Measurements from ENCODE around the gene NDUFB10. TPM values are rescaled to one million over a fixed set of nuclear protein-coding genes. Genes with fewer than 3 reads are reported as not detected.

The NDUFB10 gene
- total and polyA plus RNA-seq, 2 experiments from 2014 or later: 291 to 518 TPM

DNA sequence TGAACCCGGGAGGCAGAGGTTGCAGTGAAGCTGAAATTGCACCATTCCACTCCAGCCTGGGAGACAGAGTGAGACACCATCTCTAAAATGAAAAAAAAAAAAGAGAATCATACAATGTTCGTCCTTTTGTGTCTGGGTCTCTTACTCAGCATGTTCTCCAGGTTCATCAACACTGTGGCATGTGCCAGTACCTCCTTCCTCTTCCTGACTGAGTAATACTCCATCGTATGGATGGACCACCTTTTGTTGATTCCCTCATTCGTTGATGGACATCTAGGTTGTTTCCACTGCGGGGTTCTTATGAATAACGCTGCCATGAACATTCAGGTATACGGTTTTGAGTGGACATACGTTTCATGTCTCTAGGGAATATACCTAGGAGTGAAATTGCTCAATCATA lies 37.0 kb upstream of the NDUFB10 start:
- no peak overlapping the region for H3K27ac ChIP-seq
- peaks cover 14% of the 10 kb centered on the region for H3K4me1 ChIP-seq (ENCODE audit: low read depth)
- H3K4me3 ChIP-seq: no peak overlapping the region
- no peaks in the 10 kb centered on the region for H3K36me3 ChIP-seq
- H3K9me3 ChIP-seq (ENCODE audit: low read depth): no peaks in the 10 kb centered on the region
- DNase-seq (ENCODE audit: low read depth in 1 of 2, low spot score in 1 of 2): no peak
- peaks cover 65% of the 10 kb centered on the region for H3K27me3 ChIP-seq
- no peak for TF ChIP-seq CTCF (IDR thresholded peaks at IDR 0.05; ENCODE audit: low read depth, low read length)

DNA sequence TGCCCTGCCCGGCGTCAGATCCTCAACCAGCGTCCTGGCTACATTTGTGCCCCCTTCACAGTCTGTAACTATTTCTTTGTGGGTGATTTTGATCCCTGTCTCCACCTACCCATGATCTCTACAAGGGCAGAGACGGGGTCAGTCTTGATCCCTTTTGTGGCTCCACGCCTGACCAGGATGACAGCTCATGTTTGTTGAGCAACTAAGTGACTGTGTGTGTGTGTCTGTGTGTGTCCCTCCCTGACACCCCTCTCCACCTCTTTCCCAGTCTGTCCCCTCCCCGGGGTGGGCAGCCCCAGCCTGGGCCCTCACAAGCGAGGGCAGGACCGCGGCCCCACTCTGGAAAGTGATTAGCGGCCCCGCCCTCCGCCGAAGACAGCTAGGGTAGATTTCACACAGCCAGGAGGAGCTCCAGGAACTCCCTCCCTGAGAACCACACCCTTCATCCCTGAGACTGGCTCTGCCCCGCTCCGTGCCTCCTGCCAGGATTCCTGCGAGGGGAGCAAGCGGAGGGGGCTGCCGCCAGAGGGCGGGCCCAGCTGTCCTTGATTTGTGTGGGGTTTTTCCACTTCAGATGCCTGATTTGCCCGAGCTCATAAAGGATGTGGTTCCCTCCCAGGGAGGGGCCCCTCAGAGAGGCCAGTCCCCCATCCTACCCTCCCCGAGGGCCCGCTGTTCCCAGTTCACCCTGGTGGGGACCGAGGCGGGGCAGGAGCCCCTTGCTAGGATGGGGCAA lies 35.9 kb upstream of the NDUFB10 start:
- Histone ChIP-seq H3K27ac (no peak overlapping the region), H3K4me1 (ENCODE audit: low read depth) (peaks cover 12% of the 10 kb centered on the region), H3K27me3 (peaks cover 54% of the 10 kb centered on the region), H3K4me3 (no peak overlapping the region), H3K36me3 (no peaks in the 10 kb centered on the region), H3K9me3 (ENCODE audit: low read depth) (no peaks in the 10 kb centered on the region)
- peak; percentile 47 for TF ChIP-seq CTCF (IDR thresholded peaks at IDR 0.05; ENCODE audit: low read depth, low read length)
- DNase-seq (ENCODE audit: low read depth in 1 of 2, low spot score in 1 of 2): peak; percentile 43 to 60

DNA sequence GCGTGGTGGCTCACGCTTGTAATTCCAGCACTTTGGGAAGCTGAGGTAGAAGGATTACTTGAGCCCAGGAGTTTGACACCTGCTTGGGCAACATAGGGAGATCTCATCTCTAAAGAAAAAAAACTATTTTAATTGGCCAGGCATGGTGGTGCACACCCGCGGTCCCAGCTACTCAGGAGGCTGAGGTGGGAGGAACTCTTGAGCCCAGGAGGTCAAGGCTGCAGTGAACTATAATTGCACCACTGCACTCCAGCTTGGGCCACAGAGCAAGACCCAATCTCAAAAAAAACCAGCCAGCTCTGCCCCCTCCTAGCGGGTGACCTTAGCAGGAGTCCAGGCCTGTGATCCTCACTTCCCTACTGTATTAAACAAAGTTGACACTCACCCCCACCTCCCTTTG lies 35.2 kb upstream of the NDUFB10 start:
- Histone ChIP-seq H3K27ac (no peak overlapping the region), H3K4me1 (ENCODE audit: low read depth) (peaks cover 6% of the 10 kb centered on the region), H3K36me3 (no peaks in the 10 kb centered on the region), H3K9me3 (ENCODE audit: low read depth) (no peaks in the 10 kb centered on the region), H3K27me3 (peaks cover 47% of the 10 kb centered on the region), H3K4me3 (no peak overlapping the region)
- TF ChIP-seq CTCF (IDR thresholded peaks at IDR 0.05; ENCODE audit: low read depth, low read length): no peak
- no peak for DNase-seq (ENCODE audit: low read depth in 1 of 2, low spot score in 1 of 2)

DNA sequence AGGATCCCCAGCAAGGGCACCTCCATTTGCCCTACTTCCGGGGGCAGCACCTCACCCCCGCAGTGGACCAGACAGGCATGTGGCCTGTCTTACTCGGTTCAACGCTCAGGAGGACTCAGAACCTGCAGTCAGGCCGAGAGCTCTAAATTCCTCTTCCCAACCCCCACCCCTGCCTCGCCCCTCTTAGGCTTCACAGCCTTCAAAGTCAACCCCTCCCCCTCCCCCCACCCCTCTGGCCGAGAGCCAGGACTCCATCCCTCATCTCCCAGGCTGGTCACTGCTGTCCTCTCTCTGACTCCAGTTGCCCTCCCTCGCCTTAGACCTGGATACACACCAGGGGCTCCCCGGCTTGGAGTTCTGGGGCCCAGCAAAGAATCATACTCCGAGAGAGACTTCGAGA lies 33.1 kb upstream of the NDUFB10 start:
- H3K9me3 ChIP-seq (ENCODE audit: low read depth): no peaks in the 10 kb centered on the region
- no peak overlapping the region for H3K27ac ChIP-seq
- no peak overlapping the region for H3K4me3 ChIP-seq
- H3K27me3 ChIP-seq: peaks cover 41% of the 10 kb centered on the region
- H3K36me3 ChIP-seq: no peaks in the 10 kb centered on the region
- peaks cover 6% of the 10 kb centered on the region for H3K4me1 ChIP-seq (ENCODE audit: low read depth)
- DNase-seq (ENCODE audit: low read depth in 1 of 2, low spot score in 1 of 2): peak in 1 of 2 donors; percentile 29
- no peak for TF ChIP-seq CTCF (IDR thresholded peaks at IDR 0.05; ENCODE audit: low read depth, low read length)

GRCh38 chr16:1929105-1929504 lies 30.2 kb upstream of the NDUFB10 start:
- Histone ChIP-seq H3K27me3 (peaks cover 15% of the 10 kb centered on the region), H3K4me3 (peak overlapping the region; percentile 40), H3K27ac (no peak overlapping the region), H3K4me1 (ENCODE audit: low read depth) (no peaks in the 10 kb centered on the region), H3K36me3 (no peaks in the 10 kb centered on the region), H3K9me3 (ENCODE audit: low read depth) (no peaks in the 10 kb centered on the region)
- no peak for TF ChIP-seq CTCF (IDR thresholded peaks at IDR 0.05; ENCODE audit: low read depth, low read length)
- DNase-seq (ENCODE audit: low read depth in 1 of 2, low spot score in 1 of 2): peak; percentile 41 to 44

Measured in cardiac muscle cell (in vitro differentiated cells and primary cell).